Ishikawa (cell line): ENCODE data around the gene SHISA5.

Source experiments
- CREB1 ChIP-seq: IDR thresholded peaks from 2 replicates; pipeline ENCODE4 v1.6.1; 2012; ENCODE audit warnings: low read depth
- EP300 ChIP-seq: IDR thresholded peaks from 2 replicates; pipeline ENCODE4 v1.6.1; 2012; ENCODE audit warnings: borderline replicate concordance
- FOXM1 ChIP-seq: IDR thresholded peaks from 2 replicates; pipeline ENCODE4 v1.6.1; 2012; ENCODE audit warnings: low read depth, borderline replicate concordance
- NFIC ChIP-seq: IDR thresholded peaks from 2 replicates; pipeline ENCODE4 v1.6.1; 2012
- TEAD4 ChIP-seq: IDR thresholded peaks from 2 replicates; pipeline ENCODE4 v1.6.1; 2012
- ZBTB7A ChIP-seq: IDR thresholded peaks from 2 replicates; pipeline ENCODE4 v1.6.1; 2012; ENCODE audit warnings: low read depth
- TF ChIP-seq, protein P1 (sequence below): IDR thresholded peaks from 2 replicates; pipeline ENCODE4 v1.6.1; 2012
- TF ChIP-seq, protein P2 (sequence below): IDR thresholded peaks from 2 replicates; pipeline ENCODE4 v1.6.1; 2012
- TF ChIP-seq, protein P3 (sequence below): IDR thresholded peaks from 2 replicates; pipeline ENCODE4 v1.6.1; 2012; ENCODE audit warnings: low read depth, mild to moderate bottlenecking

DNA sequence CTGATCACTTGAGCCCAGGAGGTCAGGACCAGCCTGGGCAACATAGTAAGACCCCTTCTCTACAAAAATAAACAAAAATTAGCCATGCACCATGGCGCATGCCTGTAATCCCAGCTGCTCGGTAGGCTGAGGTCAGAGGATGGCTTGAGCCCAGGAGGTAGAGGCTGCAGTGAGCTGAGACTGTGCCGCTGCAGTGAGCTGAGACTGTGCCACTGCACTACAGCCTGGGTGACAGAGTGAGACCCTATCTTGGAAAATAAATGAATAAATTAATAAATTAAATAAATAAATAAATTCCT is 10.8 kb downstream of the SHISA5 start:
- TF ChIP-seq EP300 (no peak), ZBTB7A (no peak), TEAD4 (no peak), FOXM1 (no peak), CREB1 (no peak), NFIC (no peak)
- TF ChIP-seq, protein P1, sequence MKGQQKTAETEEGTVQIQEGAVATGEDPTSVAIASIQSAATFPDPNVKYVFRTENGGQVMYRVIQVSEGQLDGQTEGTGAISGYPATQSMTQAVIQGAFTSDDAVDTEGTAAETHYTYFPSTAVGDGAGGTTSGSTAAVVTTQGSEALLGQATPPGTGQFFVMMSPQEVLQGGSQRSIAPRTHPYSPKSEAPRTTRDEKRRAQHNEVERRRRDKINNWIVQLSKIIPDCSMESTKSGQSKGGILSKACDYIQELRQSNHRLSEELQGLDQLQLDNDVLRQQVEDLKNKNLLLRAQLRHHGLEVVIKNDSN = no peak
- TF ChIP-seq, protein P2, sequence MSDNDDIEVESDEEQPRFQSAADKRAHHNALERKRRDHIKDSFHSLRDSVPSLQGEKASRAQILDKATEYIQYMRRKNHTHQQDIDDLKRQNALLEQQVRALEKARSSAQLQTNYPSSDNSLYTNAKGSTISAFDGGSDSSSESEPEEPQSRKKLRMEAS = no peak
- TF ChIP-seq, protein P3, sequence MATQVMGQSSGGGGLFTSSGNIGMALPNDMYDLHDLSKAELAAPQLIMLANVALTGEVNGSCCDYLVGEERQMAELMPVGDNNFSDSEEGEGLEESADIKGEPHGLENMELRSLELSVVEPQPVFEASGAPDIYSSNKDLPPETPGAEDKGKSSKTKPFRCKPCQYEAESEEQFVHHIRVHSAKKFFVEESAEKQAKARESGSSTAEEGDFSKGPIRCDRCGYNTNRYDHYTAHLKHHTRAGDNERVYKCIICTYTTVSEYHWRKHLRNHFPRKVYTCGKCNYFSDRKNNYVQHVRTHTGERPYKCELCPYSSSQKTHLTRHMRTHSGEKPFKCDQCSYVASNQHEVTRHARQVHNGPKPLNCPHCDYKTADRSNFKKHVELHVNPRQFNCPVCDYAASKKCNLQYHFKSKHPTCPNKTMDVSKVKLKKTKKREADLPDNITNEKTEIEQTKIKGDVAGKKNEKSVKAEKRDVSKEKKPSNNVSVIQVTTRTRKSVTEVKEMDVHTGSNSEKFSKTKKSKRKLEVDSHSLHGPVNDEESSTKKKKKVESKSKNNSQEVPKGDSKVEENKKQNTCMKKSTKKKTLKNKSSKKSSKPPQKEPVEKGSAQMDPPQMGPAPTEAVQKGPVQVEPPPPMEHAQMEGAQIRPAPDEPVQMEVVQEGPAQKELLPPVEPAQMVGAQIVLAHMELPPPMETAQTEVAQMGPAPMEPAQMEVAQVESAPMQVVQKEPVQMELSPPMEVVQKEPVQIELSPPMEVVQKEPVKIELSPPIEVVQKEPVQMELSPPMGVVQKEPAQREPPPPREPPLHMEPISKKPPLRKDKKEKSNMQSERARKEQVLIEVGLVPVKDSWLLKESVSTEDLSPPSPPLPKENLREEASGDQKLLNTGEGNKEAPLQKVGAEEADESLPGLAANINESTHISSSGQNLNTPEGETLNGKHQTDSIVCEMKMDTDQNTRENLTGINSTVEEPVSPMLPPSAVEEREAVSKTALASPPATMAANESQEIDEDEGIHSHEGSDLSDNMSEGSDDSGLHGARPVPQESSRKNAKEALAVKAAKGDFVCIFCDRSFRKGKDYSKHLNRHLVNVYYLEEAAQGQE = no peak
